Measurements from ENCODE around the gene SIRT5. TPM values are rescaled to one million over a fixed set of nuclear protein-coding genes. Genes with fewer than 3 reads are reported as not detected.
A peak's percentile ranks its signal among the peaks of the same experiment; 100 is the strongest.

SIRT5 gene
- total and polyA plus RNA-seq, 8 donors, result 9.0 to 18.2 (median 16.4) TPM

DNA sequence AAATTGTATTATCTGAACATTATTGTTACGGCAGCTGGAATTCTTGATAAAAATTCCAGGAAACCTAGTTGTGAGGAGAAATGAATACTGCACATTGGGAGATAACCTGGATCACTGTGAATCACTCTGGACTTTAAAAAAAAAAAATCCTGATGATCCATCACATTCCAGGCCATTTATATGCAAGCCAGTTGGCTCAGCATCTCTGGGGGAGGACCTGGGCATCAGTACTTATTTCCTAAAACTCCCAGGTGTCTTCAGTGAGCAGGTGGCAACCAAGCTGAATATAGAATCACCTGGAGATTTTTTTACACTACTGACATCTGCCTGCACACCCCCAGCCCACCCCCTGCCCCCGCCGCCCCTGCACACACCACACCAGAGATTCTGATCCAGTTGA is 39.1 kb upstream of the SIRT5 start:
- no peak for DNase-seq
- intact Hi-C loops (cut with DNase I), result loop anchor here in 1 of 2 donors (5.0 kb wide), 1 partner anchor 198 kb away; no protein-coding TSS in a partner anchor
- no peak overlapping the region for H3K27ac ChIP-seq
- TF ChIP-seq, protein P1, sequence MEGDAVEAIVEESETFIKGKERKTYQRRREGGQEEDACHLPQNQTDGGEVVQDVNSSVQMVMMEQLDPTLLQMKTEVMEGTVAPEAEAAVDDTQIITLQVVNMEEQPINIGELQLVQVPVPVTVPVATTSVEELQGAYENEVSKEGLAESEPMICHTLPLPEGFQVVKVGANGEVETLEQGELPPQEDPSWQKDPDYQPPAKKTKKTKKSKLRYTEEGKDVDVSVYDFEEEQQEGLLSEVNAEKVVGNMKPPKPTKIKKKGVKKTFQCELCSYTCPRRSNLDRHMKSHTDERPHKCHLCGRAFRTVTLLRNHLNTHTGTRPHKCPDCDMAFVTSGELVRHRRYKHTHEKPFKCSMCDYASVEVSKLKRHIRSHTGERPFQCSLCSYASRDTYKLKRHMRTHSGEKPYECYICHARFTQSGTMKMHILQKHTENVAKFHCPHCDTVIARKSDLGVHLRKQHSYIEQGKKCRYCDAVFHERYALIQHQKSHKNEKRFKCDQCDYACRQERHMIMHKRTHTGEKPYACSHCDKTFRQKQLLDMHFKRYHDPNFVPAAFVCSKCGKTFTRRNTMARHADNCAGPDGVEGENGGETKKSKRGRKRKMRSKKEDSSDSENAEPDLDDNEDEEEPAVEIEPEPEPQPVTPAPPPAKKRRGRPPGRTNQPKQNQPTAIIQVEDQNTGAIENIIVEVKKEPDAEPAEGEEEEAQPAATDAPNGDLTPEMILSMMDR (IDR thresholded peaks at IDR 0.05), result no peak
- ATAC-seq, result no peak
- no peaks in the 10 kb centered on the region for H3K9me3 ChIP-seq
- H3K4me3 ChIP-seq, result no peak overlapping the region
- H3K36me3 ChIP-seq, result no peaks in the 10 kb centered on the region
- H3K4me1 ChIP-seq, result no peaks in the 10 kb centered on the region
- H3K27me3 ChIP-seq, result no peaks in the 10 kb centered on the region

DNA sequence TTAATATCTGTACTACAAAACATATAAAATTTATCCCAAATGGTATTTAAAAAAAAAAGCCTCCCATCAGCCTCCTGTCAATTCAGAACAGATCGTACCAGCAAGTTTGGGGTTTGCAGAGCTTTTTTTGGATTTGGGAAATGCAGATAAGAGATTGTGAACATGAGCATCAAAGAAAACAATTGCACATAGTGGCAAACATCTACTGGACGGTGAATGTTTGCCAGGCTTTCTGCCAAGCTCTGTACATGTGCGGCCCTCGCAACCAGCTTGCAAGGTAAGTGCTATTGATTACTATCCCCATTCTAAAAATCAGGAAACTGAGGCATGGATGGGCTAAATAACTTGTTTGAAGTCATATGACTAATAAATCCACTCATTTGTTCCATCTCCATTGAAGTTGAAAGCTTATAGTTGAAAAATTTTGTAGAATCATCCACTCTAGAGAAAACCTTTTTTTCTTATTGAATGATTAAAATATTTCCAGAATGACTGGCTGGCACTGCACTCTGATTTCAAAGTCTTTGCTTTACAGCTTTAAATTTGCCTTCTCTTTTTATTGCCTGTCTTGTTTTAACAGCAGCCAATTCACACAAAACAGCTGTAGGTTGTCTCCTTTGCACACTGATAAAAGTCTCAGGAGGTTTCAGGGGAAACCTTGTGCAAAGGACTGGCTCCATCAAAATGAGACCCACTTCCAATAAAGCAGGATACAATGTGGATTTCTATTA is 37.4 kb upstream of the SIRT5 start:
- no peak for DNase-seq
- no peaks in the 10 kb centered on the region for H3K27me3 ChIP-seq
- no peaks in the 10 kb centered on the region for H3K36me3 ChIP-seq
- no peaks in the 10 kb centered on the region for H3K9me3 ChIP-seq
- TF ChIP-seq, protein P1 (IDR thresholded peaks at IDR 0.05), result no peak
- no peaks in the 10 kb centered on the region for H3K4me1 ChIP-seq
- no peak for ATAC-seq
- H3K27ac ChIP-seq, result no peak overlapping the region
- intact Hi-C loops (cut with DNase I), result loop anchor here in 1 of 2 donors (5.0 kb wide), 1 partner anchor 200 kb away; no protein-coding TSS in a partner anchor
- H3K4me3 ChIP-seq, result no peak overlapping the region

GRCh38 chr6:13537527-13537897 is 36.9 kb upstream of the SIRT5 start:
- no peaks in the 10 kb centered on the region for H3K36me3 ChIP-seq

GRCh38 chr6:13538084-13538483 is 36.3 kb upstream of the SIRT5 start:
- Histone ChIP-seq H3K9me3 (no peaks in the 10 kb centered on the region), H3K36me3 (no peaks in the 10 kb centered on the region), H3K27ac (no peak overlapping the region), H3K27me3 (no peaks in the 10 kb centered on the region), H3K4me1 (no peaks in the 10 kb centered on the region), H3K4me3 (no peak overlapping the region)
- intact Hi-C loops (cut with DNase I), result loop anchor here in 1 of 2 donors (5.0 kb wide), 1 partner anchor 201 kb away; no protein-coding TSS in a partner anchor
- TF ChIP-seq, protein P1 (IDR thresholded peaks at IDR 0.05), result peak; percentile 14 to 21
- DNase-seq (peak in 2 of 4 donors; percentile 29 to 61), ATAC-seq (peak; percentile 72)

More at GRCh38 chr6:13537527-13537897, 36.9 kb upstream of the SIRT5 start:
- H3K9me3 ChIP-seq, result no peaks in the 10 kb centered on the region
- no peaks in the 10 kb centered on the region for H3K4me1 ChIP-seq
- no peak overlapping the region for H3K27ac ChIP-seq
- TF ChIP-seq, protein P1 (IDR thresholded peaks at IDR 0.05), result no peak
- no peaks in the 10 kb centered on the region for H3K27me3 ChIP-seq
- intact Hi-C loops (cut with DNase I), result loop anchor here in 1 of 2 donors (5.0 kb wide), 1 partner anchor 200 kb away; no protein-coding TSS in a partner anchor
- DNase-seq, result no peak
- H3K4me3 ChIP-seq, result no peak overlapping the region
- ATAC-seq, result no peak

DNA sequence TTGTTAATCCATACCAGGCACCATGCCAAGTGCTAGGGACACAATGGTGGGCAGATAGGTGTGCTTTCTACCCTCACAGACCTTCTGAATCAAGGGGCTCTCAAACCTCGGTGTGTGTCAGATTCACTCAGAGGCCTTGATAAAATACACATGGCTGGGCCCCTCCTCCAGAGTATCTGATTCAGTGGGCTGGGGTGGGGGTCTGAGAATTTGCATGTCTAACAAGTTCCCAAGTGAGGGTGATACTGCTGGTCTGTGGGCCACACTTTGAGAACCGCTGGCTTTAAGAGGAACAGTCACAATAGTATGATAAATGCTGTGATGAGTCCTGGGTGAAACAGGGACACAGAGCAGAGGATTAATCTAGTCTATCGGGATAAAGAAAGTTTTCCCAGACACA is 35.8 kb upstream of the SIRT5 start:
- H3K27me3 ChIP-seq, result no peaks in the 10 kb centered on the region
- intact Hi-C loops (cut with DNase I), result loop anchor here in 1 of 2 donors (5.0 kb wide), 1 partner anchor 201 kb away; no protein-coding TSS in a partner anchor
- no peaks in the 10 kb centered on the region for H3K9me3 ChIP-seq
- TF ChIP-seq, protein P1 (IDR thresholded peaks at IDR 0.05), result no peak
- ATAC-seq (no peak), DNase-seq (no peak)
- no peaks in the 10 kb centered on the region for H3K4me1 ChIP-seq
- no peak overlapping the region for H3K27ac ChIP-seq
- H3K4me3 ChIP-seq, result no peak overlapping the region
- no peaks in the 10 kb centered on the region for H3K36me3 ChIP-seq

Measured in left lung (tissue), 10 donors.